HepG2 (cell line): Measurements from ENCODE around the gene NPVF. TPM values are rescaled to one million over a fixed set of nuclear protein-coding genes. Genes with fewer than 3 reads are reported as not detected.

Source experiments
- ATF1 ChIP-seq: IDR thresholded peaks from 2 replicates; pipeline ENCODE4 v1.6.1; 2016; ENCODE audit warnings: mild to moderate bottlenecking, control low read depth
- ELF1 ChIP-seq: sonication (generic); formaldehyde crosslinking; IDR thresholded peaks from 2 replicates; pipeline ENCODE4 v1.4.0; 2020; ENCODE audit warnings: missing genetic modification reagents
- HCFC1 ChIP-seq: fragments of 150-350 bp; IDR thresholded peaks from 2 replicates; pipeline ENCODE4 v1.6.1; 2014; ENCODE audit warnings: low read depth, low read length
- HNRNPH1 ChIP-seq: fragments of 200-400 bp; formaldehyde crosslinking; optimal IDR thresholded peaks from 2 replicates; pipeline ENCODE3; 2017; ENCODE audit warnings: mild to moderate bottlenecking, low read depth, low read length
- HOXA5 ChIP-seq: sonication (generic); formaldehyde crosslinking; IDR thresholded peaks from 2 replicates; pipeline ENCODE4 v1.4.0; 2020; ENCODE audit warnings: missing genetic modification reagents
- KLF12 ChIP-seq: sonication (generic); formaldehyde crosslinking; IDR thresholded peaks from 2 replicates; pipeline ENCODE4 v1.4.0; 2020; ENCODE audit warnings: missing genetic modification reagents, borderline replicate concordance
- MATR3 ChIP-seq: sonication (generic); formaldehyde crosslinking; IDR thresholded peaks from 2 replicates; pipeline ENCODE4 v1.4.0; 2020; ENCODE audit warnings: missing genetic modification reagents
- MXI1 ChIP-seq: IDR thresholded peaks from 3 replicates; pipeline ENCODE4 v1.6.1; 2012; ENCODE audit warnings: low read depth, low read length, inconsistent platforms, borderline replicate concordance
- PLRG1 ChIP-seq: fragments of 450-650 bp; conservative IDR thresholded peaks from 2 replicates; pipeline ENCODE4 v1.6.1; 2016
- POGZ ChIP-seq: sonication (generic); formaldehyde crosslinking; IDR thresholded peaks from 2 replicates; pipeline ENCODE4 v1.4.0; 2020; ENCODE audit warnings: mild to moderate bottlenecking, missing genetic modification reagents
- SATB2 ChIP-seq: sonication (generic); formaldehyde crosslinking; IDR thresholded peaks from 2 replicates; pipeline ENCODE4 v1.5.0; 2020; ENCODE audit warnings: missing genetic modification reagents
- SP1 ChIP-seq, 2 experiments: fragments of 450-650 bp in 1 of 2; sonication (generic) in 1 of 2; formaldehyde crosslinking in 1 of 2; IDR thresholded peaks; 2 replicates each; pipeline versions ENCODE4 v1.4.0 to v1.6.1; 2016 to 2020; ENCODE audit warnings: missing genetic modification reagents in 1 of 2
- STAG1 ChIP-seq: sonication (generic); formaldehyde crosslinking; IDR thresholded peaks from 2 replicates; pipeline ENCODE4 v1.4.0; 2020; ENCODE audit warnings: missing genetic modification reagents
- TARDBP ChIP-seq: sonication (generic); formaldehyde crosslinking; IDR thresholded peaks from 2 replicates; pipeline ENCODE4 v1.8.0; 2022; ENCODE audit warnings: mild to moderate bottlenecking, missing genetic modification reagents
- ZNF143 ChIP-seq: sonication (generic); formaldehyde crosslinking; IDR thresholded peaks from 2 replicates; pipeline ENCODE4 v1.4.0; 2020; ENCODE audit warnings: missing genetic modification reagents
- ZNF24 ChIP-seq: fragments of 450-650 bp; IDR thresholded peaks from 2 replicates; pipeline ENCODE4 v1.6.1; 2017; ENCODE audit warnings: antibody characterized with exemption, mild to moderate bottlenecking
- ZNF251 ChIP-seq: sonication (generic); formaldehyde crosslinking; IDR thresholded peaks from 2 replicates; pipeline ENCODE4 v1.9.0; 2021; ENCODE audit warnings: mild to moderate bottlenecking, missing genetic modification reagents
- ZNF3 ChIP-seq: IDR thresholded peaks from 2 replicates; pipeline ENCODE4 v1.7.0; 2017; ENCODE audit warnings: inconsistent platforms
- ZNF331 ChIP-seq: sonication (generic); formaldehyde crosslinking; IDR thresholded peaks from 2 replicates; pipeline ENCODE4 v1.4.0; 2020; ENCODE audit warnings: missing genetic modification reagents
- ZNF343 ChIP-seq: sonication (generic); formaldehyde crosslinking; IDR thresholded peaks from 2 replicates; pipeline ENCODE4 v1.4.0; 2020; ENCODE audit warnings: mild to moderate bottlenecking, missing genetic modification reagents
- ZNF431 ChIP-seq: sonication (generic); formaldehyde crosslinking; IDR thresholded peaks from 2 replicates; pipeline ENCODE4 v1.9.0; 2022; ENCODE audit warnings: missing genetic modification reagents, low read depth, mild to moderate bottlenecking, borderline replicate concordance
- ZNF598 ChIP-seq: sonication (generic); formaldehyde crosslinking; IDR thresholded peaks from 2 replicates; pipeline ENCODE4 v1.5.1; 2020; ENCODE audit warnings: mild to moderate bottlenecking, missing genetic modification reagents, borderline replicate concordance
- ZNF703 ChIP-seq: sonication (generic); formaldehyde crosslinking; IDR thresholded peaks from 2 replicates; pipeline ENCODE4 v1.5.1; 2020; ENCODE audit warnings: missing genetic modification reagents, mild to moderate bottlenecking, moderate library complexity, borderline replicate concordance
- ZNF788 ChIP-seq: sonication (generic); formaldehyde crosslinking; IDR thresholded peaks from 2 replicates; pipeline ENCODE4 v1.5.0; 2020; ENCODE audit warnings: mild to moderate bottlenecking, missing genetic modification reagents, borderline replicate concordance
- ZSCAN31 ChIP-seq: sonication (generic); formaldehyde crosslinking; IDR thresholded peaks from 2 replicates; pipeline ENCODE4 v1.5.0; 2020; ENCODE audit warnings: low read depth, mild to moderate bottlenecking, missing genetic modification reagents
- polyA plus RNA-seq, 8 experiments: library from polyadenylated mRNA; depleted of rRNA in 3 of 8; stranded (reverse) in 7 of 8; unstranded in 1 of 8; fragments of >200 nt; fragmentation: Illumina TruSeq in 4 of 8; extraction: Trizol in 4 of 8; gene quantifications; 2 replicates each; pipeline versions ENCODE4 v1.2.1 to v1.2.3, GENCODE V29; 2011 to 2016; ENCODE audit warnings: low read depth in 4 of 8, missing spikeins in 1 of 8, mixed read lengths in 1 of 8; ENCODE audit not compliant: insufficient read depth in 1 of 8
- total RNA-seq, 5 experiments: library from RNA; depleted of rRNA; stranded (reverse); fragments of >200 nt; fragmentation: Illumina TruSeq; extraction: Trizol; gene quantifications; 2 replicates each; pipeline ENCODE4 v1.2.3, GENCODE V29; 2016; ENCODE audit warnings: low read depth in 1 of 5
- TF ChIP-seq, protein P1 (sequence below): IDR thresholded peaks from 2 replicates; pipeline ENCODE4 v1.6.1; 2016; ENCODE audit warnings: missing genetic modification reagents, missing compliant biosample characterization
- TF ChIP-seq, protein P2 (sequence below): sonication (generic); formaldehyde crosslinking; IDR thresholded peaks from 2 replicates; pipeline ENCODE4 v1.4.0; 2020; ENCODE audit warnings: mild to moderate bottlenecking, missing genetic modification reagents
- TF ChIP-seq, protein P3 (sequence below): sonication (generic); formaldehyde crosslinking; conservative IDR thresholded peaks from 2 replicates; pipeline ENCODE4 v1.5.0; 2020; ENCODE audit warnings: missing genetic modification reagents

Gene NPVF
- total and polyA plus RNA-seq, 2 of the 13 experiments (the other 11 are each of a cell fraction or from before 2014, with no cell fraction given), result not detected

DNA sequence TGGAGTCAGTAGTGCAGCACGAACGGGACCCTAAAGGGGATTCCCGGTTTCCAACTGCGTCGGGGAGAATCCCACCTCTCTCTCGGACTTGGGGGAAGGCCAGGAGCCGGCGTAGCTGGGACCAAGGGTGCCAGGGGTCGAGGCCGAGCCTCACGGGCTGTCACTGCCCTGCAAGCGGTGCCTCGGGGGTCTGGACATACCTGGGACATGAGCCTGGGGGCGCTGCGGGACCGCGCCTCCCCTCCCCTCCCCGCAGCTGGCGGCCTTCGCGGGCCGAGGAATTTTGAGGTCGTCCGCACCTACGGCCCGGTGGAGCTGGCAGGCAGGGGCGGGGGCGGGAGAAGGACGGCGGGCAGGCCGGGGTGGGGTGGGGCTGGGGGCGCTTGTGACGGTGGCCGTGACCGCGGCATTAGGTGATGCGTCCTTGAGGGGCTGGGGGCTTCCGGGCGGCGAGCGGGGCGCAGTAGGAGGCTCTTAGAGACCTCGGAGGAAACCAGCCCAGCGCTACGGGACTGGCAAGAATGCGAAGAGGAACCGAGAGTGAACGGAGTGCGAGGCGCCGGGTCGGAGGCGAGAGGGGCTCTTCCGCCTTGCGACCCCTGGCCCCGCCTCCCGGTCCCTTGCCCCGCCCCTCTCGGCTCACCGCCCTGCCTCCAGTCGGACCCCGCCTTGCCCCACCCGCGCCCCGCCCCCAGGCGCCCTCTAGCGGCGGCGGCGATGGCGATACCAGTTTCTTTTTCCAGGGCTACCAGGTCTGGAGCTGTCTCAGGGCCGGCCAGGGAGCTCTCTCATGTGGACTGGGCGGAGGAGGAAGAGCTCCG, 48.3 kb downstream of the NPVF start (continued):
- TF ChIP-seq ZNF788 (CRISPR knock-in tag), result no peak
- TF ChIP-seq ZNF3 (CRISPR knock-in tag), result no peak
- TF ChIP-seq ZNF703 (CRISPR knock-in tag), result no peak
- TF ChIP-seq, protein P1, sequence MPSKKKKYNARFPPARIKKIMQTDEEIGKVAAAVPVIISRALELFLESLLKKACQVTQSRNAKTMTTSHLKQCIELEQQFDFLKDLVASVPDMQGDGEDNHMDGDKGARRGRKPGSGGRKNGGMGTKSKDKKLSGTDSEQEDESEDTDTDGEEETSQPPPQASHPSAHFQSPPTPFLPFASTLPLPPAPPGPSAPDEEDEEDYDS, result 0 out of 2 replicates have a peak, but pooled peaks have one; percentile 14
- TF ChIP-seq HCFC1, result no peak
- 0 out of 2 replicates have a peak, but pooled peaks have one; percentile 20 for TF ChIP-seq SATB2 (CRISPR knock-in tag)
- no peak for TF ChIP-seq PLRG1
- 0 out of 2 replicates have a peak, but pooled peaks have one; percentile 37 for TF ChIP-seq ZNF343 (CRISPR knock-in tag)
- TF ChIP-seq ZSCAN31 (CRISPR knock-in tag), result no peak
- no peak for TF ChIP-seq TARDBP (CRISPR knock-in tag)
- TF ChIP-seq HOXA5, result no peak
- TF ChIP-seq ZNF598 (CRISPR knock-in tag), result 0 out of 2 replicates have a peak, but pooled peaks have one; percentile 2
- TF ChIP-seq ZNF143, result no peak
- TF ChIP-seq MXI1, result peak; percentile 48; the same call in 1 of the 3 replicates
- no peak for TF ChIP-seq ATF1
- TF ChIP-seq STAG1 (CRISPR knock-in tag), result peak; percentile 54
- TF ChIP-seq ELF1 (CRISPR knock-in tag), result peak; percentile 53
- no peak for TF ChIP-seq ZNF331
- TF ChIP-seq, protein P2, sequence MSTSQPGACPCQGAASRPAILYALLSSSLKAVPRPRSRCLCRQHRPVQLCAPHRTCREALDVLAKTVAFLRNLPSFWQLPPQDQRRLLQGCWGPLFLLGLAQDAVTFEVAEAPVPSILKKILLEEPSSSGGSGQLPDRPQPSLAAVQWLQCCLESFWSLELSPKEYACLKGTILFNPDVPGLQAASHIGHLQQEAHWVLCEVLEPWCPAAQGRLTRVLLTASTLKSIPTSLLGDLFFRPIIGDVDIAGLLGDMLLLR (CRISPR knock-in tag), result no peak
- TF ChIP-seq SP1 (IDR thresholded peaks at IDR 0.05), result no peak
- TF ChIP-seq SP1 (CRISPR knock-in tag; IDR thresholded peaks at IDR 0.05), result peak; percentile 92
- TF ChIP-seq HNRNPH1, result no peak
- TF ChIP-seq MATR3 (CRISPR knock-in tag), result no peak
- no peak for TF ChIP-seq ZNF251 (CRISPR knock-in tag)
- TF ChIP-seq ZNF431, result no peak
- TF ChIP-seq, protein P3, sequence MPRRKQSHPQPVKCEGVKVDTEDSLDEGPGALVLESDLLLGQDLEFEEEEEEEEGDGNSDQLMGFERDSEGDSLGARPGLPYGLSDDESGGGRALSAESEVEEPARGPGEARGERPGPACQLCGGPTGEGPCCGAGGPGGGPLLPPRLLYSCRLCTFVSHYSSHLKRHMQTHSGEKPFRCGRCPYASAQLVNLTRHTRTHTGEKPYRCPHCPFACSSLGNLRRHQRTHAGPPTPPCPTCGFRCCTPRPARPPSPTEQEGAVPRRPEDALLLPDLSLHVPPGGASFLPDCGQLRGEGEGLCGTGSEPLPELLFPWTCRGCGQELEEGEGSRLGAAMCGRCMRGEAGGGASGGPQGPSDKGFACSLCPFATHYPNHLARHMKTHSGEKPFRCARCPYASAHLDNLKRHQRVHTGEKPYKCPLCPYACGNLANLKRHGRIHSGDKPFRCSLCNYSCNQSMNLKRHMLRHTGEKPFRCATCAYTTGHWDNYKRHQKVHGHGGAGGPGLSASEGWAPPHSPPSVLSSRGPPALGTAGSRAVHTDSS (CRISPR knock-in tag), result no peak
- TF ChIP-seq ZNF24, result no peak
- TF ChIP-seq POGZ (CRISPR knock-in tag), result peak; percentile 80
- peak; percentile 80; the same call in 1 of the 2 replicates for TF ChIP-seq KLF12 (CRISPR knock-in tag)
